SK-MEL-5 (cell line): ENCODE data around the gene ISLR. TPM values are rescaled to one million over a fixed set of nuclear protein-coding genes. Genes with fewer than 3 reads are reported as not detected.

Experiments used
- DNase-seq: peaks from one replicate; pipeline ENCODE4 v3.0.0-alpha.2; 2016; ENCODE audit warnings: low read depth, low spot score
- in situ Hi-C: cut with HindIII; loops from 2 replicates; pipeline ENCODE4 v1.10.0; 2016; ENCODE audit warnings: low sequenced_read_pairs, high pct_unique_total_duplicates, low pct_unique_long_range_greater_than_20kb
- total RNA-seq: library from RNA; depleted of rRNA; stranded (reverse); fragments of >200 nt; shearing (Covaris generic); gene quantifications from 2 replicates; pipeline ENCODE4 v1.2.3, GENCODE V29; 2014

ISLR gene
- total RNA-seq, 1 experiment from 2014 or later, result not detected

DNA sequence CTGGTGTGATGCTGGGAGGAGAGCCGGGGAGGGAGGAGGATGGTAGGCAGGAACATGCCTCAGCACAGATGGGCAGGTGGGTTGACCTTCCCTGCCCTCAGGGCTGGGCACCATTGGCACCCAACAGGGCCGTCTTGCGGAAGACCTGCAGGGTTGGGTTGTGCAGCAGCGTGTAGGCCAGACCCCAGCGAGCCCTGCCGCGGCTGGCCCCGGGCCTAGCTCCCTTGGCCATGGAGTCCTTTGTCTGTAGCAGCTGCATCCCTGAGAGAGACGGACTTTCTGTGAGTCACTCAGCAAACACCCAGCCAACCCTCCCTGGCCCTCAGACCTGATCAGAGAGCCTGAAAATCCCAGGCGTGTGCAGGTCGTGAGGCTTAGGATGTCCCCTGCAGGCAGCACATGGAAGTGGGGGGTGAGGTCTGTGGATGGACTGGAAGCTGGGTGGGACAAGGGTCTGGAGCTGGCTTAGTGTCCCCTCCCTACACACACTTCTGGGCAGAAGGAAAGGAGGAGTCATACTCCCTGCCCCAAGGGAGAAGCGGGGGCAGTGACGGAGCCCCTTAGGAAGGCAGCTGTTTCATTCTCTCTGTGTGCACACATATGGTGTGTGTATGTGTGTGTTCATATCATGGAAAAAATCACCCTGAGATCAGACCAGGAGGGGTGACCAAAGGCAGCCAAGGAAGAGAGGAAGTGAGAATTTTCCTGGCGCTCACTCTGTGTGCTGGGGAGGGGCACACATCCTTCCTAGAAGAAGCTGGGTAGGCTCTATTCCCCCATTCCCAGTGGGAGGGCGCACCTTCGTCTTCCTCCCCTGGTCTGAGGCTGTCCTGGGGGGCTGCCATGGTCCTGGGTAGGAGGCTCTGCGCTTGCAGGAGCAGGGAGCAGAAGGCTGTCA is 6.7 kb downstream of the ISLR start:
- no peak for DNase-seq
- in situ Hi-C loops, result no loop called here

DNA sequence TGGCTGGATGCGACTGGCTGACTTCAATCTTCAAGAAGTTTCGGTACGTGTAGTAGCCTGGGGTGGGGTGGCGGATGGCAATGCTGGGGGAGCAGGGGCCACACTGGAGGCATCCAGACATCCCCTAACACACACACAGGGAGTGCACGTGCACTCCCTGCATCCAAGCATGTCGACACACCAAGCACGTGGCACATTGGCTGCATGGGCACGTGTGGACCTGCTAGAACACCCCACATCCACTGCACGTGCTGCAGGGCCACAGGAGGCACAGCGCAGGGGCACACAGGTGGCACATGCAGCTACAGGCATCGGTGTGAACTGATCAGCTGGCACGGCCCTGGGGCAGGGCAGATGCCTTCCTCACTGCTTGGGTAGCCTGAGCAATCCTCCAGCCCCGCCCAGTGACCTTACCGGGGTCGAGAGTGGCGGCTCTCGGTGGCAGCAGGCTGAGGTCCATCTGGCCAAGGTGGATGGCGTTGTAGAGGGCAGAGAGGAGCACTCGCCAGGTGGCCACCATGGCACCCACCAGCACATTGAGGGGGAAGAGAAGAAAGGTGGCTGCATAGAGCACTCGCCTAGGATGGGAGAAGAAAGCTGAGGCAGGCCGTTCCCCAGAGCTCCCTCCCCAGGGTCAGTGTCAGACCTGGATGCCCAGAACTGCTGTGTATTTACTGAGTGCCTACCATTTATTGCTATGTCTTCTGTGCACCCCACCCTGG is 7.5 kb downstream of the ISLR start:
- no peak for DNase-seq
- in situ Hi-C loops, result no loop called here

DNA sequence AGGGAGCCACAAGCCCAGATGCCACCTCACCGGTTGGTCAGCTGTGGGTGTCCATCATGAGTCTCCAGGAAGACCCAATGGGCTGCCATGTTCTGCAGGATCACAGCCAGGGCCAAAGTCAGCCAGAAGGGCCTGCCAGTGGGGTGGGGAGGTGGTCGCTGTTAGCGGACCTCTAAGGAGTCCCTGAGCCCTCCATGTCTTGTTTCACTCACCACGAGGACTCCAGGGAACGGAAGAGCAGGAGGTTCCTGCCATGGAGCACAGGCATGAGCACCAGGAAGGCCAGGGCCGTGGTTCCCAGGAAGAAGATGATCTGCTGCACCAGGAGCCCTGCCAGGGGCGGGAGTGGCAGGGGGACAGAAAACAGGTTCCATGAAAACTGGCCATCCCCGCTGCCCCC is 8.6 kb downstream of the ISLR start:
- in situ Hi-C loops, result no loop called here
- DNase-seq, result no peak

DNA sequence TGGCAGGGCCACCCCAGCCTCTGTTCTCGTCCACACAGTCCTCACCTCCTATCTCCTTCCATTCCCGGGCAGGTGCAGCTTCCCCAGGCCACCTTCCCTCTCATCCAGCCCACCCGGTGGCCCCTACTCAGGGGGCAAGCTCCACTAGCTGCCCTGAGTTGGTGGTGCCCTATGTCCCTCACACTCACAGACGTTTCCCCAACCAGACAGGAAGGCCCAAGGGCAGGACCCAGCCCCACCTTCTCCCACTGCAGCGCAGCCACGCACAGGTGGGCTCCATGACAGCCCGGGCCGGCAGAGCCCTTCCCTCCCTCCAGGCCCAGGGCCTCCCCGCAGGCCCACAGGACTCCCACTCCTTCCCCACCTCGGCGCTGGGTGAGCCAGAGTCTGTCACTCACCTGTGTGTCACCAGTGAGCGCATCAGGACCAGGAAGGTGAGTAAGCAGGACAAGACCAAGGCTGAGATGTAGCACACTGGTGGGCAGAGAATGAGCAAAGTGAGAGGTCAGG is 11.1 kb downstream of the ISLR start:
- no peak for DNase-seq
- in situ Hi-C loops, result no loop called here

DNA sequence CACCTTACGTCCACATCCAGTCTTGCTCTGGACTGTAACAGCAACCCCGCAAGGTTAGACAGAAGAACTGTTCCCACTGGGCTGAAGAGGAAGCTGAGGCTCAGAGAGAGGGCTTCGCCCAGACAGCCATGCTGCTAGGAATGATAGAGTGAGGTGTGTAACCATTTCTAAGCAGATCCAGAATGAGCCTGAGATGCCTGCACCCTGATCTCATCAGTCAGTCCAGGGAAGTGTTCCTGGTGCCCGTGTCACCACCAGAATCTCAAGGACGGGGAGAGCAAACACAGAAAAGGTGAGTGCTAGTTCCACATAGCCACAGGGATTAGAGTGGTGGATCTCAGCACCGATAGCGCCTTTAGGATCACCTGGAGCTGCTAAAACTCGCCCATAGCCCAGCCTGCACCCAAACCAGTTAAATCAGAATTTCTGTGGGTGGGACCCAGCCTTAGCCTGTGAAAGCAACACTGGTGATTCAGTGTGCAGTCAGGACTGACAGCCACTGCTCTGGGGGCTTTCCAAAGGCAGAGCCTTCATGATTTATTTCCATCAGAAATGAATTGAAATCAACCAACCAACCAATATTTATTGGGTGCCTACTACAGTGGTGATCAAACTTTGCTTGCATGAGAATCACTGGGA is 12.3 kb downstream of the ISLR start:
- in situ Hi-C loops, result no loop called here
- DNase-seq, result no peak

DNA sequence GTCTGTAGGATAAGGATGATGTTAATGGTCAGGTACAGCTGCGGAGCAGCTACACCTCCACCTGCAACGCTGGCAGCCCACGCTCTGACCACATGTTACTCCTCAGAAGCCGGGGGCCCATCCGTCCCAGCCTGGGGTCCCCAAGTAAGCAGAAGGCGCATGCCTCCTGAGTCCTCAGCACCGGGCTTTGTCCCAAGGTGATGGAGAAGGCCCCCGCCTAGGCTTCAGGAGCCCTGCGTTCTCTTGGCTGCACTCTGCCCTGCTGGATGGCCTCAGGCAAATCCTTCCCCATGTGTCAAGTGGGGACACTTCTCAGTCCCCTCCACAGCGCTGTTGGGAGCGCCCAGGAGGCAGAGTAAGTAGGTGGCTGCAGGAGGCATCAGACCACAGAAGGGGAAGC is 14.7 kb downstream of the ISLR start:
- DNase-seq, result no peak
- in situ Hi-C loops, result no loop called here

DNA sequence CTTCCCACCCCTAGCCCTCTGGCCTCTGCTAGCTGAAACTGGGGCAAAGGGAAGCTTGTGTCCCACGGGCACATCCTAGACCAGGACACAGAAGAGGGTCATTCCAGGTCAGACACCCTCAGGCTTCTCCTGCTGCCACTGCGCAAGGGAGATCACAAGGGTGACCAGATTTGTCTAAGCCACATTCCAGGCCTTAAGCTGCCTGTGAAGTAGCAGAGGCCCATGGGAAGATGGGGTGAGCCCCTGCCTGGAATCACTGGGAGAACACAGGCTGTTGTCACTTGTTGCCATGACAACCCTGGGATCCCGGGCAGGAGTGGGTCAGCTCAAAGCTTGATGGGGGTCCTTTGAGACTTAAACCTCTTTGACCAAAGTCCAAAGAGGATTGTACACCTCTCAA is 18.3 kb downstream of the ISLR start:
- in situ Hi-C loops, result no loop called here
- DNase-seq, result no peak

DNA sequence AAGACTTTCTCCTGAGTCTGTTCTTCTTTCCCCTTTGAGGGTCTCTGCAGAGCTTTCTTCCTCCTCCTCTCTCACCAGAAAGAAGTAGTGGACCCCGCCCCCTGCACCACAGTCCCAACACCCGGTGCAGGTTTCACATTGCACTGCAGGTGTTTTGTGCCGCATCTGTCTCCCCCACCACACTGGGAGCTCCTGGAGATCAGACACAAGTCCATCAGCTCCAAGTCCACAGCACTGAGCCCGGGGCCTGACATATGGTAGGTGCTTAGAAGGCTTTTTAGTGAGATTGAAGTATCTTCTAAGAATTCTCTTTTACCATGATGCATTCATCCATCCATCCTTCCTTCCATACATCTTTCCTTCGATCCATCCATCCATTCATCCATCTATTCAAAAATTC is 19.2 kb downstream of the ISLR start:
- DNase-seq, result no peak
- in situ Hi-C loops, result no loop called here

DNA sequence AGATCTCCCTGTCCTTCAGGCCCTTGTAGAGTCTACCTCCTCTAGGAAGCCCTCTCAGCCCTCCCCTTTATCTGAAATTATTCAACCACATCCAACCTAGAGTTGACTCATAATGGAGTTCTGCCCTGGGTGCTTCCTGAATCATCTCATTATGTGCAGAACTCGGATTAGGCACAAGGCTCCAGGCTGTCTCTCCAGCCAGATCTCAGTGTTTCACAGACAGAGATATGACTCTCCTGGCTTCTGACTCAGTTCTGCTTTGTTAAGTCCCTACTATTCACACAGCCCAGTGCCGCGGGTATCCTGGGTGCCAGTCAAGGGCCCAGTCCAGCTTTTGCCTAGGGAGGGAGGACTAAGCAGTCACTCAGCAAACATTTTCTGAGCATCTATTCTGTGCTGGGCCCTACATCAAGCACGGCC is 19.8 kb downstream of the ISLR start:
- DNase-seq, result peak; percentile 62

DNA sequence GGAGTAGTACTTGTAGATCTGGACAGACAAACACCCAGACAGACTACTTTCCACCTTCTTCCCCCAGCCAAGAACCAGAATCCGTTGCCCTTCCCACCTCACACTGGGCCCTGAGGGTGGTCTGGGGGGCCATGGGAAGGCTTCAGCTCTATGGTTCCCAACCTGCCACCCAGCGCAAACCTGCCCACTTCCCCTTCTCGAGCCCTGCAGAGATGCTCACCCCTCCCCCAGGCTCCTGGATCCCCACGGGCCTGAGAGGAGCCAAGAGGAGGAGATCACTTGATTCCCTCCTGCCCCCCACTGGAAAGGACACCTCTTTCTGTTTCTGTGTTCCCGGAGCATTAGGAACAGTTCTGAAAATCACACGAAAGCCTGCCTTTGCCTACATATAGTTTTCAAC is 20.4 kb downstream of the ISLR start:
- no peak for DNase-seq
- in situ Hi-C loops, result no loop called here

More for the DNA sequence above, 19.8 kb downstream of the ISLR start:
- in situ Hi-C loops, result no loop called here

DNA sequence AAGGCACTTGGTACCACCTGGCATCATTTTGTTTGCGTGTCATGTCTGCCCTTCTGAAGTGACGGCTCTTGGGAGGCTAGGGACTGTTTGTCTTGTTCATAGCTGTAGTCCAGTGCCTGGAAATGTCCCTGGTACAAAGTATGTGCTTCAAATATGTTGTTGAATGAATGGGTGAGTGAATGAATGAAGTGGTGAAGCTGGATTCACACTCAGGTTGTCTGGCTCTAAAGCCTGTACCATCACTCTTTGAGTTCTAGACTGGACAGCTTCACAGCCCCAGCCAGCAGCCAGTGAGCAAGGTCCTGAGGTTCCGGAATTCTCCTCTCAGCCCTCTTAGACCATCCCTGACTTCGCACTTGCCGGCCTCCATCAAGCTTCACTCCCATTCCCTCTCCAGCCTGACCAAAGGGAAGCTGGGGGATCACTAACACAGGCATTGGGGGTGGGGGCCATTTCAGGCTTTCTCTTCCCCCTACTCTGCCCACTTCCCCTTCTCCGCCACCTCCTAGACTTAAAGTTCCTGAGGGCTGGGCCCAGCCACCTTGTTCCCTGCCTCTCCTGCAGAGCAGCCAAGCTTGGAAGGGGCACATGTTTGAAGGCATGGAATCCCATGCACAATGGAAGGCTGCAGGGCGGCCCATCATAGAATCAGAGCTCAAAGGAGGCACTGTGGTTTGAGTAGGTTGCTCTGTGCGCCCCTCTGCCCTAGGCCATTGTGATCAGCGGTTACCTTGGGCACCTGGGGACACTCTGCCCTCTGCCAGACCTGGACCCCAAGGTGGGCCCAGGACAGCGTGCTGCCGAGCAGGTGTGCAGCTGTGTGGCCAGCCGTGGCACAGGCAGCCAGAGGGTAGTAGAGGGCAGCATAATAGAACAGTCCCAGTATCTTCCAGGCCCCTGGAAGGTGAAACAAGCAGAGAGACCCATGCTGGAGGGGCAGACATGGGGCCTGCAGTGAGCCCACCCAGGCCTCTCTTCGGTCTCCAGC is 21.4 kb downstream of the ISLR start:
- in situ Hi-C loops, result no loop called here
- DNase-seq, result no peak

DNA sequence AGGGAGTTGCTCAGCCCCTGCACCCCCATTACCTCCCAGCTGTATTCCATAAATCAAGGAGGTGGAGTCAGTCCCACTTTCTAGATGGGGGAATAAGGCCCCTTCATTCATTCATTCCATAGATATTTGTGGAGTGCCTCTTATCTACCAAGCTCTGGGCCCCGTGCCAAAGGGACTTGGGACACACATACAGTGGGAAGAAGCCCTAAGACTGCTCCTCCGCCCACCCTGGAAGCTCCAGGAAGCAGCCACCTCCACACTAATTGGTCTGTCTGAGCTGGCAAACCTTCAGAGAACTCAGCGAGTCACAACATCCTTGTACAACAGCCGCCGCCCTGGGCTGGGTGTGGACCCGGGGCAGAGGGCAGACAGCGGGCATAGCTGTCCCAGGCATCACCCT is 22.7 kb downstream of the ISLR start:
- in situ Hi-C loops, result no loop called here
- DNase-seq, result peak; percentile 10

DNA sequence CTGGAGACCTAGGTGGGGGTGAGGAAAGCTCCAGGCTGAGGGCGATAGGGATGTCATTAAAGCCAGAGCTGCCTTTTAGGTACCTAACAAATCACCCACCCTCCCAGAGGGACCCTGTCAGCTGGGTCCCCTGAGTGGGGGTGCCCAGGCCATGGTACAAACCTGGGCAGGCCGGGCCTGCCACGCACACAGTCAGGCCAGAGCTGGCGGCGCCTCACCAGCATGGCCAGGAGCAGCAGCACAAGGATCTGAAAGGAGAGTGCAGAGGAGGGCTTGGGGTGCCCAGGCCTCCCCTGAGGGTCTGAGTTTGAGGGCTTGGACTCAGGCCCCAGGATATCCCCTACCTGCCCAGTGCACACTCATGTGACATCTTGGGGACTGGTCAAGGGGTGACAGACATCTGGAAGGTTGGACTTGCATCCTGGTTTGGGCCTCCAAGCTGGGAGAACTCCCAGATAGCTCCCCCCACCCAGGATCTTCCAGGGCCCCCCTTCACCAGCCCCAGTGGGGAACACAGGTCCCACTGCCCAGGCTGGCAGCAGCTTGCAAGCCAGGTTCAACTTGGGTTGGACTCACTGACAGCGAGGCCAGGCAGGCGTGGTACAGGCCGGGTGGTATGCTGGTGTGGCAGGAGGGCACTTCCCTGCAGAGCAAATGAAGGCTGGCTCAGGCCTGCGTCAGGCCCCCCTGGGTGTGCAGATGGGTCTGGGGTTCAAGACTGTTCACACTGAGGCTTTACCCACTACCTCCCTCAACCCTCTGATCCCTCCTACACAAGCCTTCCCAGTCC is 23.9 kb downstream of the ISLR start:
- in situ Hi-C loops, result no loop called here
- DNase-seq, result no peak

DNA sequence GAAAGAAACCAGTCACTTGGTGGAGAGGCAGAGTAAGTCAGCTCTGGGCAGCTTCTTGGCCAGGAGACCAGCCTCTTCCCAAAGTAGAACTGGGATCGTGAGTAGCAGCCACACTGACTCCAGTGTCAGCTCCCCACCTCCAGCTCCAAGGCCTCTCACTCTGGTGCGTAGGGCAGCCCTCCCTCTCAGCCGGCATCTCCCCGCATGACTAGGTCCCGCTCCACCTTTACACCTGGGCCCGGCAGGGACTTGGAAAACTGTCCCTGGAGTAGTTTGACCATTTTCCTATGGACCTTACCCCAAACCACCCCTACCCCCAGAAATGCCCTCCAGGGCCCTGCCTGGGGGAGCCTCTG is 25.8 kb downstream of the ISLR start:
- in situ Hi-C loops, result no loop called here
- no peak for DNase-seq

DNA sequence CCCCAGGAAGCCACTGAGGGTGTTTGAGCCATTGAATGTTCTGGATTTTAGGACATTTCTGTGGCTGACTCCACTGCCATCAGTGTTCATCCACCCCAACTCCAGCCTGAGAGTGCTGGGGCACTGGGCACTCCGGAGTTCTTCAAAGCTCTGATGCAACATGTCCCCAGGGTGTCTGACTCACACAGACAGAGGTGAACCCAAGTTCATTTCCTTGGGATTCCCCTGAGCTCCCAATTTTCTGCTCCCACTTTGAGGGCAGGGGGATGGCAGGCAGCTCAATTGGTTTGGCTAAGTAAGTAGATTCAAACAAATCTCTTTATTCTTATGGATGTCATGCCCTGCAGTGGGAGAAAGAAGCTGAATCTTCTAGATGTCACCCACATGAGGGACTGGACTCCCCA is 26.9 kb downstream of the ISLR start:
- DNase-seq, result no peak
- in situ Hi-C loops, result no loop called here

DNA sequence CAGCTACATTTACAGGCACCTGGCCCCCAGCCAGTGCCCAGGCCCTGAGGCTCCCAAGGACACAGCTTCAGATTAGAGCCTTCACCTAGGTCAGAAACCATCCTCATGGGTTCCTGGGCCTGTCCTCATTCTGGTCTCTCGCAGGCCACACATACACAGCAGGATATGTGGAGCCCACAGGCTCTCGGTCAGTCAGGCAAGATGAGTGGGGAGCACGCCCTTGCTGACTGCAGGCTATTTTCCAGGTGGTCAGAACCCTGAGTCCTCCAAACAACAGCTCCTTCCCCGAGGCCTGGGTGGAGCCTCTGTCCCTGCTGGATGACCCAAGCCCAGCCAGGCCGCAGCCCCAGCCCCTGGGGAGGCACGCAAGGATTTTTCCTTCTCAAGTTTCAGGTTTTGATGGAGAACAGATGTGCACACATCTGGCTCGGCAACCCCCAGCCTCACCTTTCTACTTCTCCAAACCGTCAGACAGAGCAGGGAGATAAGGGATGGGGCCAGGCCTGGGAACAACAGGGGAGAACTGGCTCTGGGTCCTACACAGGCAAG is 27.4 kb downstream of the ISLR start:
- in situ Hi-C loops, result no loop called here
- no peak for DNase-seq
